ENCODE measurements around the gene DYNLT5.
"Not testable (repeated sequence)": the region's sequence is repeated elsewhere in the genome, so short reads cannot be mapped to it uniquely, and the experiment has no call there.

DYNLT5 gene

GRCh38 chr1:66752000-66752592, at the start of gene DYNLT5:
Gene DYNLT5 (plus strand): TSS chr1:66752459. CDS start chr1:66754659, 2,200 bp downstream.
- DNase-seq (ENCODE audit: low read depth in 2 of 2) = no peak

- no peak for DNase-seq (ENCODE audit: low read depth in 2 of 2)
These were observed 47.9 kb upstream of the DYNLT5 start for GRCh38 chr1:66704177-66704875.

GRCh38 chr1:66705110-66705509, 47.1 kb upstream of the DYNLT5 start:
- peak; percentile 56 to 66 for DNase-seq (ENCODE audit: low read depth in 2 of 2)

- DNase-seq (ENCODE audit: low read depth in 2 of 2) = no peak
These were observed 40.8 kb upstream of the DYNLT5 start for GRCh38 chr1:66711420-66711819.

GRCh38 chr1:66712839-66713238, 39.4 kb upstream of the DYNLT5 start:
- DNase-seq (ENCODE audit: low read depth in 2 of 2) = no peak

- no peak for DNase-seq (ENCODE audit: low read depth in 2 of 2)
These were observed 28.3 kb upstream of the DYNLT5 start for GRCh38 chr1:66723985-66724384.

- DNase-seq (ENCODE audit: low read depth in 2 of 2) = peak; percentile 53 to 54
These were observed 26.2 kb upstream of the DYNLT5 start for GRCh38 chr1:66725885-66726665.

- DNase-seq (ENCODE audit: low read depth in 2 of 2) = no peak
These were observed 24.2 kb upstream of the DYNLT5 start for GRCh38 chr1:66728021-66728420.

GRCh38 chr1:66728716-66729115, 23.5 kb upstream of the DYNLT5 start:
- not testable (repeated sequence) for DNase-seq (ENCODE audit: low read depth in 2 of 2)

- no peak for DNase-seq (ENCODE audit: low read depth in 2 of 2)
These were observed 23.1 kb upstream of the DYNLT5 start for GRCh38 chr1:66729119-66729518.

- no peak for DNase-seq (ENCODE audit: low read depth in 2 of 2)
These were observed 22.7 kb upstream of the DYNLT5 start for GRCh38 chr1:66729523-66729922.

GRCh38 chr1:66730462-66730861, 21.8 kb upstream of the DYNLT5 start:
- DNase-seq (ENCODE audit: low read depth in 2 of 2) = no peak

GRCh38 chr1:66731170-66731865, 20.9 kb upstream of the DYNLT5 start:
- no peak for DNase-seq (ENCODE audit: low read depth in 2 of 2)

- DNase-seq (ENCODE audit: low read depth in 2 of 2) = no peak
These were observed 19.7 kb upstream of the DYNLT5 start for GRCh38 chr1:66732407-66733166.

GRCh38 chr1:66733348-66734017, 18.8 kb upstream of the DYNLT5 start:
- no peak for DNase-seq (ENCODE audit: low read depth in 2 of 2)

- not testable (repeated sequence) for DNase-seq (ENCODE audit: low read depth in 2 of 2)
These were observed 17.7 kb upstream of the DYNLT5 start for GRCh38 chr1:66734531-66734930.

GRCh38 chr1:66737836-66738235, 14.4 kb upstream of the DYNLT5 start:
- DNase-seq (ENCODE audit: low read depth in 2 of 2) = no peak

GRCh38 chr1:66739401-66740157, 12.7 kb upstream of the DYNLT5 start:
- no peak for DNase-seq (ENCODE audit: low read depth in 2 of 2)

GRCh38 chr1:66745451-66745850, 6.8 kb upstream of the DYNLT5 start:
- no peak for DNase-seq (ENCODE audit: low read depth in 2 of 2)

GRCh38 chr1:66747501-66747900, 4.8 kb upstream of the DYNLT5 start:
- peak; percentile 73 to 74 for DNase-seq (ENCODE audit: low read depth in 2 of 2)

Measured in fibroblast of skin of left quadriceps (primary cell).